HepG2 (cell line): ENCODE data around the gene MRPL51. TPM values are rescaled to one million over a fixed set of nuclear protein-coding genes. Genes with fewer than 3 reads are reported as not detected.

Experiments
- AGO1 ChIP-seq: fragments of 200-400 bp; formaldehyde crosslinking; IDR thresholded peaks from 2 replicates; pipeline ENCODE4 v1.6.1; 2017; ENCODE audit warnings: mild to moderate bottlenecking, low read depth, low read length, moderate library complexity; ENCODE audit not compliant: poor library complexity, severe bottlenecking
- CHCHD3 ChIP-seq: sonication (generic); formaldehyde crosslinking; IDR thresholded peaks from 2 replicates; pipeline ENCODE4 v1.8.0; 2022; ENCODE audit warnings: mild to moderate bottlenecking, missing genetic modification reagents, moderate library complexity
- DPF2 ChIP-seq: sonication (generic); formaldehyde crosslinking; IDR thresholded peaks from 2 replicates; pipeline ENCODE4 v1.4.0; 2020; ENCODE audit warnings: mild to moderate bottlenecking, low read depth, missing genetic modification reagents, borderline replicate concordance
- DRAP1 ChIP-seq: IDR thresholded peaks from 2 replicates; pipeline ENCODE4 v1.6.1; 2016; ENCODE audit warnings: missing genetic modification reagents, missing compliant biosample characterization
- FOSL2 ChIP-seq: sonication (generic); formaldehyde crosslinking; IDR thresholded peaks from 2 replicates; pipeline ENCODE4 v1.4.0; 2020; ENCODE audit warnings: missing genetic modification reagents
- GABPA ChIP-seq, 2 experiments: IDR thresholded peaks; 2 replicates each; pipeline ENCODE4 v1.6.1; 2011 to 2016; ENCODE audit warnings: low read depth in 2 of 2, low read length in 1 of 2, missing biosample characterization in 1 of 2, missing genetic modification characterization in 1 of 2
- GFI1 ChIP-seq: sonication (generic); formaldehyde crosslinking; IDR thresholded peaks from 2 replicates; pipeline ENCODE4 v1.5.0; 2020; ENCODE audit warnings: missing genetic modification reagents, mild to moderate bottlenecking, borderline replicate concordance
- MAFG ChIP-seq: sonication (generic); formaldehyde crosslinking; IDR thresholded peaks from 2 replicates; pipeline ENCODE4 v1.5.1; 2020; ENCODE audit warnings: mild to moderate bottlenecking, missing genetic modification reagents
- NFIC ChIP-seq: IDR thresholded peaks from 2 replicates; pipeline ENCODE4 v1.6.1; 2012; ENCODE audit warnings: mild to moderate bottlenecking, low read length, inconsistent platforms
- NR1H2 ChIP-seq: sonication (generic); formaldehyde crosslinking; IDR thresholded peaks from 2 replicates; pipeline ENCODE4 v1.8.1; 2022; ENCODE audit warnings: low read depth, missing genetic modification reagents, borderline replicate concordance
- NR2F2 ChIP-seq: IDR thresholded peaks from 2 replicates; pipeline ENCODE4 v1.6.1; 2012; ENCODE audit warnings: low read depth, inconsistent platforms, borderline replicate concordance
- NRL ChIP-seq: sonication (generic); formaldehyde crosslinking; IDR thresholded peaks from 2 replicates; pipeline ENCODE4 v1.5.0; 2020; ENCODE audit warnings: missing genetic modification reagents, mild to moderate bottlenecking, moderate library complexity, borderline replicate concordance
- POLR2A ChIP-seq, 2 experiments: IDR thresholded peaks; 2 replicates each; pipeline ENCODE4 v1.6.1; 2011; ENCODE audit warnings: low read depth in 2 of 2, low read length in 2 of 2, mild to moderate bottlenecking in 1 of 2, moderate library complexity in 1 of 2; ENCODE audit not compliant: insufficient read depth in 1 of 2
- POLR2AphosphoS5 ChIP-seq: IDR thresholded peaks from 2 replicates; pipeline ENCODE4 v1.6.1; 2012; ENCODE audit warnings: low read depth, low read length
- RBFOX2 ChIP-seq: fragments of 200-400 bp; formaldehyde crosslinking; IDR thresholded peaks from 2 replicates; pipeline ENCODE4 v1.6.1; 2017; ENCODE audit warnings: low read depth, mild to moderate bottlenecking, low read length
- SP2 ChIP-seq: sonication (generic); formaldehyde crosslinking; IDR thresholded peaks from 2 replicates; pipeline ENCODE4 v1.5.1; 2020; ENCODE audit warnings: mild to moderate bottlenecking, missing genetic modification reagents
- SRY ChIP-seq: sonication (generic); formaldehyde crosslinking; IDR thresholded peaks from 2 replicates; pipeline ENCODE4 v1.8.0; 2022; ENCODE audit warnings: mild to moderate bottlenecking, missing genetic modification reagents
- TAF1 ChIP-seq: sonication (generic); formaldehyde crosslinking; IDR thresholded peaks from 2 replicates; pipeline ENCODE4 v1.4.0; 2020; ENCODE audit warnings: missing genetic modification reagents
- ZFP37 ChIP-seq: sonication (generic); formaldehyde crosslinking; IDR thresholded peaks from 2 replicates; pipeline ENCODE4 v1.4.0; 2020; ENCODE audit warnings: missing genetic modification reagents, borderline replicate concordance
- ZNF10 ChIP-seq: sonication (generic); formaldehyde crosslinking; IDR thresholded peaks from 2 replicates; pipeline ENCODE4 v1.4.0; 2020; ENCODE audit warnings: mild to moderate bottlenecking, low read depth, missing genetic modification reagents, borderline replicate concordance
- ZNF256 ChIP-seq: sonication (generic); formaldehyde crosslinking; conservative IDR thresholded peaks from 2 replicates; pipeline ENCODE4 v1.4.0; 2020; ENCODE audit warnings: missing genetic modification reagents
- ZNF513 ChIP-seq: sonication (generic); formaldehyde crosslinking; conservative IDR thresholded peaks from 2 replicates; pipeline ENCODE4 v1.5.0; 2020; ENCODE audit warnings: missing genetic modification reagents
- ZNF558 ChIP-seq: sonication (generic); formaldehyde crosslinking; IDR thresholded peaks from 2 replicates; pipeline ENCODE4 v1.9.0; 2022; ENCODE audit warnings: mild to moderate bottlenecking, missing genetic modification reagents, borderline replicate concordance
- ZNF652 ChIP-seq: IDR thresholded peaks from 2 replicates; pipeline ENCODE4 v1.6.1; 2016; ENCODE audit warnings: low read depth, borderline replicate concordance
- ZNF773 ChIP-seq: sonication (generic); formaldehyde crosslinking; IDR thresholded peaks from 2 replicates; pipeline ENCODE4 v1.4.0; 2020; ENCODE audit warnings: missing genetic modification reagents, borderline replicate concordance
- ZNF879 ChIP-seq: sonication (generic); formaldehyde crosslinking; IDR thresholded peaks from 2 replicates; pipeline ENCODE4 v1.8.1; 2023; ENCODE audit warnings: missing genetic modification reagents
- ZSCAN22 ChIP-seq: sonication (generic); formaldehyde crosslinking; IDR thresholded peaks from 2 replicates; pipeline ENCODE4 v1.4.0; 2020; ENCODE audit warnings: mild to moderate bottlenecking, missing genetic modification reagents
- polyA plus RNA-seq, 8 experiments: library from polyadenylated mRNA; depleted of rRNA in 3 of 8; stranded (reverse) in 7 of 8; unstranded in 1 of 8; fragments of >200 nt; fragmentation: Illumina TruSeq in 4 of 8; extraction: Trizol in 4 of 8; gene quantifications; 2 replicates each; pipeline versions ENCODE4 v1.2.1 to v1.2.3, GENCODE V29; 2011 to 2016; ENCODE audit warnings: low read depth in 4 of 8, missing spikeins in 1 of 8, mixed read lengths in 1 of 8; ENCODE audit not compliant: insufficient read depth in 1 of 8
- total RNA-seq, 5 experiments: library from RNA; depleted of rRNA; stranded (reverse); fragments of >200 nt; fragmentation: Illumina TruSeq; extraction: Trizol; gene quantifications; 2 replicates each; pipeline ENCODE4 v1.2.3, GENCODE V29; 2016; ENCODE audit warnings: low read depth in 1 of 5
- TF ChIP-seq, protein P1 (sequence below): sonication (generic); formaldehyde crosslinking; IDR thresholded peaks from 2 replicates; pipeline ENCODE4 v1.5.1; 2020; ENCODE audit warnings: missing genetic modification reagents, mild to moderate bottlenecking, borderline replicate concordance

MRPL51 gene
- total and polyA plus RNA-seq, 2 of the 13 experiments (the other 11 are each of a cell fraction or from before 2014, with no cell fraction given), result 64.8 to 278 TPM

- TF ChIP-seq ZSCAN22 (CRISPR knock-in tag), result 0 out of 2 replicates have a peak, but pooled peaks have one; percentile 24
- TF ChIP-seq NR2F2, result peak; percentile 23; the same call in 1 of the 2 replicates
- TF ChIP-seq, protein P1, sequence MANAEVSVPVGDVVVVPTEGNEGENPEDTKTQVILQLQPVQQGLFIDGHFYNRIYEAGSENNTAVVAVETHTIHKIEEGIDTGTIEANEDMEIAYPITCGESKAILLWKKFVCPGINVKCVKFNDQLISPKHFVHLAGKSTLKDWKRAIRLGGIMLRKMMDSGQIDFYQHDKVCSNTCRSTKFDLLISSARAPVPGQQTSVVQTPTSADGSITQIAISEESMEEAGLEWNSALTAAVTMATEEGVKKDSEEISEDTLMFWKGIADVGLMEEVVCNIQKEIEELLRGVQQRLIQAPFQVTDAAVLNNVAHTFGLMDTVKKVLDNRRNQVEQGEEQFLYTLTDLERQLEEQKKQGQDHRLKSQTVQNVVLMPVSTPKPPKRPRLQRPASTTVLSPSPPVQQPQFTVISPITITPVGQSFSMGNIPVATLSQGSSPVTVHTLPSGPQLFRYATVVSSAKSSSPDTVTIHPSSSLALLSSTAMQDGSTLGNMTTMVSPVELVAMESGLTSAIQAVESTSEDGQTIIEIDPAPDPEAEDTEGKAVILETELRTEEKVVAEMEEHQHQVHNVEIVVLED (CRISPR knock-in tag), result no peak
- no peak for TF ChIP-seq ZNF256 (CRISPR knock-in tag)
- TF ChIP-seq ZNF513 (CRISPR knock-in tag), result no peak
- 0 out of 2 replicates have a peak, but pooled peaks have one; percentile 43 for TF ChIP-seq SRY
- TF ChIP-seq NR1H2 (CRISPR knock-in tag), result 0 out of 2 replicates have a peak, but pooled peaks have one; percentile 17
- TF ChIP-seq NFIC, result no peak
- 0 out of 2 replicates have a peak, but pooled peaks have one; percentile 3 for TF ChIP-seq NRL (CRISPR knock-in tag)
- no peak for TF ChIP-seq ZNF558 (CRISPR knock-in tag)
- TF ChIP-seq POLR2A (IDR thresholded peaks at IDR 0.05; ENCODE audit: insufficient read depth in 1 of 2, low read depth in 2 of 2, low read length in 2 of 2), result peak in 1 of 2 experiments; percentile 47; a peak in 1 of 4 replicates
- TF ChIP-seq MAFG (CRISPR knock-in tag), result no peak
- TF ChIP-seq TAF1 (CRISPR knock-in tag), result peak; percentile 58
- 0 out of 2 replicates have a peak, but pooled peaks have one; percentile 70 for TF ChIP-seq CHCHD3
- peak; percentile 68 for TF ChIP-seq SP2 (CRISPR knock-in tag)
- peak; percentile 83 for TF ChIP-seq POLR2AphosphoS5
- TF ChIP-seq GABPA (IDR thresholded peaks at IDR 0.05; ENCODE audit: low read depth, low read length), result no peak
- peak; percentile 89 for TF ChIP-seq GABPA (CRISPR knock-in tag; IDR thresholded peaks at IDR 0.05; ENCODE audit: low read depth)
- peak; percentile 82 for TF ChIP-seq AGO1
- no peak for TF ChIP-seq ZNF879 (CRISPR knock-in tag)
- TF ChIP-seq RBFOX2, result peak; percentile 60
- TF ChIP-seq ZNF10 (CRISPR knock-in tag), result no peak
- no peak for TF ChIP-seq ZNF652 (CRISPR knock-in tag)
- TF ChIP-seq GFI1 (CRISPR knock-in tag), result no peak
- peak; percentile 16; the same call in 1 of the 2 replicates for TF ChIP-seq DPF2 (CRISPR knock-in tag)
- TF ChIP-seq DRAP1 (CRISPR knock-in tag), result peak; percentile 80
- no peak for TF ChIP-seq ZFP37 (CRISPR knock-in tag)
- TF ChIP-seq FOSL2 (CRISPR knock-in tag), result peak; percentile 32; the same call in 1 of the 2 replicates
- TF ChIP-seq ZNF773, result no peak
Measured at GRCh38 chr12:6532927-6533652, 40.0 kb upstream of the MRPL51 start (continued).
